ENCODE data around the gene PTGDS.
"Not testable (repeated sequence)": the region's sequence is repeated elsewhere in the genome, so short reads cannot be mapped to it uniquely, and the experiment has no call there.

PTGDS gene

DNA sequence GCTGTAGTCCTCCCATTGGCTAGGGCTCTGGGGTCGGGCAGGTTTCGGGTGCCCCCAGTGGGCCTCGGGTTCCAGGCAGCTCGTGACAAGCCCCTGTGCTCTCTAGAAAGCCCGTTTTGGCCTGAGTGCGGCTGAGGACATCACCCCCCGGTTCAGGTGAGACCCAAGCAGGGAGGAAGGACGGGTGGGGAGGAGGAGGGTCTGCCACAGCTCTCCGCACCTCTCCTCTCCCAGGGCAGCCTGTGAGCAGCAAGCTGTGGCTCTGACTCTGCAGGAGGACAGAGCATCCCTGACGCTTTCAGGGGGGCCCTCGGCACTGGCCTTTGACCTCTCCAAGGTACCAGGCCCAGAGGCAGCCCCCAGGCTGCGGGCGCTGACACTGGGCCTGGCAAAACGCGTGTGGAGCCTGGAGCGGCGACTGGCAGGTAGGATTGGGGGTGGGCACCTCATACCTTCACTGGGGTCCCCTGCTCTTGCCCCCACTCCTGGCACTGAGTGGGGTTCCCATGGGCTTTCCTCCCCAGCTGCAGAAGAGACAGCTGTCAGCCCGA, 15.6 kb downstream of the PTGDS start:
- no peak for DNase-seq

DNA sequence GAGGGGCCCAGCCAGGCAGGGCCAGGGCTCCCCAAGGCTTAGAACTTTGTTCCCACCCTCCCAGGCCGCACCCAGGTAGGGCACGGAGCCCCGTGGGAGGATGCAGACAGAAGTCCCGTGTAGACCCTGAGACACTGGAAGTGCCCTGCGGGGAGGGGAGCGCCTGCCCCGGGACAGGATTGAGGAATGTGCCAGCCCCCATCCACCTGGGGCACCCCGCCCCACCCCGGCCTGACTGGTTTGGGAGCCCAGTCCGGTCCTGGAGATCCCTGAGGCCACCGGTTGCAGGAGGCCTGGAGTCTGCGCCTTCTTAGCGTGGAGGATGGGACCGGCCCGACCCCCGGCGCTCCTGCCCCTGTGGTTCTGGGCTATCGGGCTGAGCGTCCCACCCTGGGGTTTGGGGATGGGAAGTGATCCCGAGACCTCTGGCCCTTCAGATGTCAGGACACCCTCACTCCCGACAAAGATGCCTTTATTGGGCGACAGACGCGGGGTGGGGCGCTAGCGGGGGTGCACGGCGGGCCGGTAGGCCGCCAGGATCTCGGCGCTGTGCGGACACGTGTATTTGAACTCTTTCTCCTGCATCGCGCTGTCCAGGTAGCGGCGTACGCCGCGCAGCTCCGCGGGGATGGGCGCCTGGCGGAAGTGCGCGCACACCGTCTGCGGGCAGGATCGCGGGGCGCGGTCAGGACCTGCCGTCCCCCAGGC, 17.0 kb downstream of the PTGDS start:
- DNase-seq, result no peak

DNA sequence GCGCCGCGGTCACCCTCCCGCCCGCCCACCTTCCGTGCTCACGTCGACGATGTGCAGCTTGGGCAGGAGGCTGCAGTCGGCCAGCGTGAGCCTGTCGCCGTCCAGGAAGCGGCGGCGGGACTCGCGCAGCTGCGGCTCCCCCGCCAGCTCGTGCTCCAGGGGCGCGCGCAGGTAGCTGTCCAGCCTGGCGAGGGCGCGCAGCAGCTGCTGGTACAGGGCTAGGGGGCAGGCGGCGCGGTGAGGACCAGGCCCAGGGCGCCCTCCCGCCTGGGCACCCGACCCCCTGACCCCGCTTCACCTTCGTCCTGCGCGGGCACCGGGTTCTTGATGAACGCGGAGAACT, 17.6 kb downstream of the PTGDS start:
- DNase-seq, result no peak

DNA sequence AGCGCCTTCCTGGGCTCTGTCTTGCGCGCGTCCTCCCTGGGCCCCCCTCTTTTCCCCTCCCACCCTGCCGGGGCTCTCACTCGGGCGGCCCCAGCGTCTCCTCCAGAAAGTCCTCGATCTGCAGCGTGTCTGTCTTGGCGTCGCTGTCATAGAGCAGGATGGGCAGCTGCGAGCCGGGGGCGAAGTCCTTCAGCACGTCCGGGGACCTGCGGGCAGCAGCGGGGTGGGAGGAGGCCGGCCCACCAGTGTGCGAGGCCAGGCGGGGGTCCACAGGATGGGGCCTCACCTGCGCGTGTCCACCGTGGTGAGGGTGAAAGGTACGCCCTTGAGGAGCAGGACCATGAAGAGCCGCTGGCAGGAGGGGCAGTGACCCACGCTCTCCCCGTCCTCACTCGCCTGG, 18.1 kb downstream of the PTGDS start:
- no peak for DNase-seq

DNA sequence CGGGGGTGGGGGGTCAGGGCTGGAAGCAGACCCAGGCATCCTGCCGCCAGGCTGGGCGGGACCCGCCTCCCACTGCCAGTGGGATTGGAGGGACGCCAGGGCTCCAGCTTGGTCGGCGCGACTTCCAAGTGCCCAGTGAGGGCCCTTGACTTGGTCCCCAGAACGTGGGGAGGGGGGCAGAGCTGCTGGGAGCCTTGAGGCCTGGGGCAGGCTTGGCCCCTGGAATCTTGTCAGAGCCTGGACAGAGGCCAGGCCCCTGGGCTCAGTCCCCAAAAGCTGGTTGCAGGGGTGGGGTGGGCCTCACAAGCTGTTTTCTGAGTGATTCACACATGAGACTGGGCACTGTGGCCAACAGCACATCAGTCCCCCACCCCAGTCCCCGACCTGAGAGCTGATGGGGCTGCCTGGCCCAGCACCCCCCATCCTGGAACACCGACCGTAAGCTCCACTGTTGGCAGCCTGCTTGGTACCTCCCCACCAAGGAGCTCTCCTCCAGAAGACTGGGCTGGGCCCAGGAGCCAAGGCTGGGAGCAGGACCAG, 18.5 kb downstream of the PTGDS start:
- no peak for DNase-seq

DNA sequence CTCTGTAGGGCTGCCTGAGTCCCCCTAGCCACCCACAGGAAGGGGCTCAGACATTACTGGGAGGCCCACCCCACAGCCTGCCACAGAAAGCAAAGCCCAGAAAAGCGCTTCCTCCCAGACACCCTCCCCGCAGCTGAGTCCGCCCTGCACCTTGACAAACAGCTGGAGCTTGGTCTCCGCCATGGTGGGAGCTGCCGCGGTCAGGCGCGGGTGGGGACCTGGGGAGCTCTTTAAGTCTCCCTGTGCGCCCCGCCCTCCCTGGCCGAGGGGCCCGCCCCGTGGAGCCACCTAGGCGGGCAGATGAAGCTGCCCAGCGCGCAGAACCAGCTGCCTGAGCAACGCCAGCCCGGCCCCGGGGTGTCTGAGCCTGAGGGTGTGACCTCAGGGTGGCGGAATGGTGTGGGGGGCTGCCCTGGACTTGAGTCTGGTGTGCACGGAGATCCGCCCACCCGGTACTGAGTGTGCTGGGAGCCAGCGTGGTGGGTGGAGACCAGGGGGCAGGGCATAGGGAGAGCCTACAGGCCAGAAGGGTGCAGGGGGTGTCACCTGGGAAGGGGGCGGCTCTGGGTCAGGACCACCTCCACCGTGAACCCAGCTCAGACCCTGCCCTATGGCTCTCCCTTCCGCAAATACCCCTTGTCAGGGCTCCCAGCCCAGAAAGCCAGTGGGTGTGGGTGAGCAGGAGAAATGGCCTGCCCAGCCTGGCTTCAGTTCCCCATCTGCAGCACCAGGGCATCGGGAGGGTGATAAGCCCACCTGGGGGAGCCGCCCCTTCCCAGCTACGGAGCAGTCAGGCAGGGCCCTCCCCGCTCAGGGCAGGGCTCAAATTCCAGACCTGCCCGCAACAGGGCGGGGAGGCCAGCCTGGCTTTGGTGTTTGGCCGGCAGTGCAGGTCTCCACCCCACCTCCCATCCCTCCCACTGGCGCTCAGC, 19.3 kb downstream of the PTGDS start, which contains the start of gene CLIC3:
Gene CLIC3, minus strand, starts transcription at position 208 of the 932 bp plus-strand sequence. Its CDS starts 25 bp downstream, at position 183.
- peak; percentile 87 for DNase-seq

DNA sequence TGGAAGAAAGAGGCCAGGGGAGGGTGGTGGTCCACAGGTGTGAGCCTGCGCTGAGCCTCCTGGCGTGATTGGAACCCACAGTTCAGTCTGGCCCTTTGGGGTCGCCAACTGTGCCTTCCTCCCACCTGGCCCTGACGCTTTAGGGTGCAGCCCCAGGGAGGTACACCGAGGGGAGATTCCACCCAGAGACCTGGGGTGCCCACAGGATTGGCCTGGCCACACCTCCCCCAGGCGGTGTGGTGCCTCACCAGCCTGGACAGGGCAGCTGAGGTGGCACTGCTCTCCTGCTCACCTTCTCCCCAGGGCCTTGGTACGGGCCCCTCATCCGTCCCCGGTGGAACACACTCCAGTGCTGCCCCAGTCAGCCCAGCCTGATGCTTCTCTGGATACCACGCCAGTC, 20.1 kb downstream of the PTGDS start:
- no peak for DNase-seq

DNA sequence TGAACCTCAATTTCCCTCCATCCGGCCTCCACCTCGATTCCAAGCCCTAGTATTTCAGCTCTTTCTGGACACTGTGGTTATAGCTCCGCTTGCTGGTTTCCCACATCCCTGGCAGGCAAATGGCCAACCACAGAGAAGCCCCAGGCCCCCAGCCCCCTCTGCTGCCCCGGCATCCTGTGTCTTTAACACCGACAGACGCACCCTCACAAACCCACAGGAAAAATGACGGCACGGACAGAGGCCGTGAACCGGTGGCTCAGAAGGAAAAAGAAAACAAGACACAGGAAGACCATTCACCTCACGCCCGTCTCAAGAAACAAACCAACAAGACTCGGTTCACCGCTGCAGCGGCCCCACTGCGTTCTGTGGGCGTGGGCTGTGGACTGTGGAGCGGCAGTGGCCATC, 20.5 kb downstream of the PTGDS start:
- no peak for DNase-seq

DNA sequence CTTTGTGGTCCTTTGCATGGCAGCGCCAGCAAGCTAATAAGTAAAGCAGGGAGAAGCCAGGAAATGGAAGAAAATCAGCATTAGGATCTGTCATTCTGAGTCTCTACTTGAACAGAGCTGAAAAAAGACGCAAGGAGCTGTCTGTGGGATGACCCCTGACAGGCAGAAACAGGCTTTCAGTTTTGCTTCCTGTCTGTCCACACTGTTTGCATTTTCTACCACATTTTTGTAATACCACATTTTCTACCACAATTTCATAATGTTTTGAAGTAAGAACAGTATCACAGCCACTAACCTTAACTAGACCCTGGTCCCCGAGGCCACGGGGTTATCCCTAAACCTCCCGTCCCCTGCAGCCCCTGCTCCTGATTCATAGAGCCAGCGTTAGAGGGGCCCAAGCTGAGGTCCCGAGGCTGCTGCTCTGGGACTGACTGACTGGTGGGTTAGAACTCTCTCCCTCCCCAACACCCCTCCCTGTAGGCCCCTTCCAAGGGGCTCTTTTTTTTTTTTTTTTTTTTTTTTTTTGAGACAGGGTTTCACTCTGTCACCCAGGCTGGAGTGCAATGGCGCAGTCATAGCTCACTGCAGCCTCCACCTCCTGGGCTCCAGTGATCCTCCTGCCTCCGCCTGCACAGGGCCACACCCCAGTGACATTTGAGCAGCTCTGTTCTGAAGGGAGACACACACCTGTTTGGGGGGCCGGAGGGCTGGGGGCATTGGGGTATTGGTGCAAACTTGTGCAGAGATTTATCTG, 23.1 kb downstream of the PTGDS start:
- DNase-seq, result no peak

DNA sequence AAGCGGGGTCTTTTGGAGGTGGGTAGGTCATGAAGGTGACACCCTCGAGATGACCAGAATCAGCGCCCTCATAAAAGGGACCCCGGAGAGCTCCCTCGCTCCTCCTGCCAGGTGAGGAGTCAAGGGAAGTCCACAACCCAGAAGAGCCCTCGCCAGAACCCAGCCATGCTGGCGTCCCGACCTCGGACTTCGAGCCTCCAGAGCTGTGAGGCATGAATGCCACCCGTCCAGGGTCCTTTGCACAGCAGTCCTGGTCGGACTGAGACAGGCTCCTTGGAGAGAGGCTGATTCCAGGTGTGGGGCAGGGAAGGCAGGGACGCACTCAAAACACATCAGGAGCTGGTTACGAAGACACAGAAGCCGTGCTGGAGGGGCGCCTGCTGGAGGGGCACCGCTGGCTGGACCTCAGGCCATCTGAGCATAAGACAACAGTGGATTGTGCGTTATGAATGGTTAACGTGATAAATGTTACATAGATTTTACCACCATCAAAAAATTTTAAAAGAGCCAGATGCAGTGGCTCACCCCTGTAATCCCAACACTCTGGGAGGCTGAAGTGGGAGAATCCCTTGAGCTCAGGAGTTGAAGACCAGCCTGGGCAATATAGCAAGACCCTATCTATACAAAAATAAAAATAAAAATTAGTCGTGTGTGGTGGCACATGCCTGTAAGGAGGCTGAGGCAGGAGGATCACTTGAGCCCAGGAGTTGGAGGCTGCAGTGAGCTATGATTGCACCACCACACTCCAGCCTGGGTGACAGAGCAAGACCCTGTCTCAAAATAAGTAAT, 24.7 kb downstream of the PTGDS start:
- DNase-seq, result no peak

DNA sequence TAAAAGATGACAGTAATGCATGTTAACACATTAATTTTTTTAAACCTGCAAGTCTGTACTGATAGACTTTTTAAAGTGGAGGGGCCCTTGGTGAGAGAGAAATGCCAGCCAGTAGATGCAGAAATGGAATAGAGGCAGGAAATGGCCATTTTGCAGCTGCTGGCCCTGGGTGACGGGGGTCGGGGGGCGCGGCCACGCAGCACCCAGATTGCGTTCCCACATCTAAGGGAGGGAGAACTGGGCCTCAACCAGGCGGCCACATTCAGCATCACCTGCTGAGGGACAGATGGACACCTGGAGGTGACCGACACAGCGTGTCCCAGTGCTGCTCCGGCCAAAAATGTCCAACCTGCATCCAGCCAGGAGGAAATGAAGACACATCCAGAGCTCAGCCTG, 25.3 kb downstream of the PTGDS start:
- no peak for DNase-seq

DNA sequence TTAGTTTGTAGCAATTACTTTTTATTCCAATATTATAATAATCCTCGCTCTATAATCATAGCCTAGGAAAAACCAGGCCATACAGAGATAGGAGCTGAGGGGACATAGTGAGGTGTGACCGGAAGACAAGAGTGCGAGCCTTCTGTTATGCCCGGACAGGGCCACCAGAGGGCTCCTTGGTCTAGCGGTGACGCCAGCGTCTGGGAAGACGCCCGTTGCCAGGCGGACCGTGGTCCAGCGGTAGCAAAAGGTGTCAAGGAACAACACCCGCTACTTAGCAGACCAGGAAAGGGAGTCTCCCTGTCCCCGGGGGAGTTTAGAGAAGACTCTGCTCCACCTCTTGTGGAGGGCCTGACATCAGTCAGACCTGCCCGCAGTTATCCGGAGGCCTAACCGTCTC, 27.0 kb downstream of the PTGDS start:
- DNase-seq, result not testable (repeated sequence)

DNA sequence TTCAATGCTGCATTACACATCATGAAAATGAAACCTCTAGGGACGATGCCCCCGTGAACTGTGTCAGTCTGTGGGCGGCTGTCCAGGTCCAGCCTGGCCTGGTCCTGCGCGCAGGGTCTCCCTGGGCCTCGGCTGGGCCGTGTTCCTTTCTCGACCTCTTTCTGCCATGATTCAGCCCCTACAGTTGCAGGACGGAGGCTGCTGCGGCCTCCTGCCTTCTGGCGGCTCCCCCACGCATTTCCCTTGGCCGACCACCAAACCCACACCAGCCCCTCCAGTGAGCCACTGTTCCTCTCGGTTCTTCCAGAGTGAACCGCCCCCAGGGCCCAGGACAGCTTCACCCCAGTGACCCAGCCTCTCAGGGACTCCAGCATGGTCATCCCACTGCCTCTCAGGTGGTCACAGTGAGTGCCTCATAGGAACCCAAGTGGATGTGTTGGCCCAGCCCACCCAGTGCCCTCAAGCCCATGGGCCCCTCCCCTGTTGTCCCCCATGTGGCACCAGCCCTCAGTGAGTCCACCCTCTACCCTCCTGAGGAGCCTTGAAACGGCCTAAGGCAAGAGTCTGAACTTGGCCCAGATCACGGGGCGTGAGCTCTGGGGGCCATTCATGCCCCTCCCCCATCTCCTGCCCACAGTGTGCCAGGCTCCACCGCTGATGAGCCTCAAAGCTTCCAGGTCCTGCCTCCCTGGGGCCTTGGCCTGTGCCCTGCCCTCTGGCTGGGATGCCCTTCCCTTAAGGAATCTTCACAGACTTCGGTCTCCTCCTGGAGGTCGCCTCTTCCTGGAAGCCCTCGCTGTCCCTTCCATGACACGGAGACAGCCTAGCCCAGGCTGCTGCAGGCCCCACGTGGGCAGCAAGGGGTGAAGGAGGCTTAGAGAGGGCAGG, 29.1 kb downstream of the PTGDS start:
- DNase-seq, result no peak

DNA sequence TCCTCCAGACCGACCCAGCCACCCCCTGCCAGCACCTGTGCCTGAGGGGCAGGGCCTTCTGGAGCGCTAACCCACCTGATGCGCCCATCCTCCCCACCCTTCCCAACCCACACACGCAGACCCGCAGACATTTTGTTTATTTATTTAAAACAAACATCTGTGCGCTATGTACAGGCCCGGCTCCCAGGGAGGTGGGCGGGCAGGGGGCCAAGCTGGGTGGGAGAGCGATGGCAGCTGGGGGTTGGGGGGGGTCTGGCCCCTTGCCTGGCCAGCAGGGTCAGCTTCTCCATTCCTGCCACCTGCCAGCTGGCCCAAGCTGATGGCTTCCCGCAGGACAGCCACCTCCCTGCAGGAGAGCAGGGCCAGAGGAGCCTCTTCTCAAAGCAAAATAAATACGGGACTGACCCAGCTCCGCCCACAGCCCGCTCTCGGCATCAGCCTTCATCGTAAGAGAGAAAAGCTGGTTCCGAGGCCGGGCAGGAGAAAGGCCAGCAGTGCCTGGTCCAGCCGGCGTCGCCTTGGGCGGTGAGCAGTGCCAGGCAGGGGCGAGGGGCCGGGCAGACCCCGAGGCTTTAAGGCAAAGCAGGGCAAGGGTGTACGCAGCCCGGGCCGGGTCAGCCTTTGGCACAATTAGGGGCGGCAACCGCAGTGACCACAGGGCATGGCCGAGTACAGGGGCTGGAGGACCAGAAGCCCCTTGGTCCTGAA, 30.0 kb downstream of the PTGDS start:
- no peak for DNase-seq

DNA sequence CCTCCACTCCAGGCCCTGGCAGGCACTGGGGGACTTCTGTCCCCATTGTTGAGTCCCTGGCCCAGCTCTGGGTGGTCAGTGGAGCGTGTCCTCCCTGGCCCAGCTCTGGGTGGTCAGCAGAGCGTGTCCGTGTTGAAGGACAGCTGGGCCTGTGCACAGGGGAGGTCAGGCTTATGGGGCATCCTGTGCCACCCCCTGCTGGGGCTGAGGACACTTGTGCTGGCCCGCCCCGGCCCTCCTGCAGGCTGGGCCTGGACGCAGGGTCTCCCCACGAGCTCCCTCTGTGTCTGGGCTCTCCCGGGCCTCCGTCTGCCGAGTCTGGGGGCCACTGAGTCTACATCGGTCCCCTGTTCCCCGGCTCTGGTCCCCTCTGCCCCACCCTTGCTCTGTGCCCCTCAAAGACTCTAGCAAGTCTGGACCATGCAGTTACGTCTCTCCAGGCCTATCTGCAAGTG, 30.5 kb downstream of the PTGDS start:
- DNase-seq, result no peak

DNA sequence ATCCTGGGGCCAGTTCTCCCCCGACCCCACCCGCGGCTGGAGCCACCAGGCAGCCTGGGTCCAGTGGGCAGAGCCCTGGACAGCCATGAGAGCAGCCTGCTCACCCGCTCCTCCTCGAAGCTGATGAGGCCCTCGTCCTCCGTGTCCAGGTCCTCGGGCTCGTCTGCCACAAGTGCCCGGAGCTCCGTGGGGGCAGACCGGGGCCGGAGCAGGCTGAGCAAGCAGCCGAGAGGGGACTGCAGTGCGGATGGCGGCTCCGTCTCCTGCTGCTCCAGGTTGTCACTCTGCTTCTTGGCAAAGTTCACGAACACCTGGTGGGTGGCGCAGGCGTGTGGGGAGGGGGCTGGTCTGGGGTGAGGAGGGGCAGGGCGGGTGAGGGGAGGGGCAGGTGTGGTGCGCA, 31.0 kb downstream of the PTGDS start:
- no peak for DNase-seq

DNA sequence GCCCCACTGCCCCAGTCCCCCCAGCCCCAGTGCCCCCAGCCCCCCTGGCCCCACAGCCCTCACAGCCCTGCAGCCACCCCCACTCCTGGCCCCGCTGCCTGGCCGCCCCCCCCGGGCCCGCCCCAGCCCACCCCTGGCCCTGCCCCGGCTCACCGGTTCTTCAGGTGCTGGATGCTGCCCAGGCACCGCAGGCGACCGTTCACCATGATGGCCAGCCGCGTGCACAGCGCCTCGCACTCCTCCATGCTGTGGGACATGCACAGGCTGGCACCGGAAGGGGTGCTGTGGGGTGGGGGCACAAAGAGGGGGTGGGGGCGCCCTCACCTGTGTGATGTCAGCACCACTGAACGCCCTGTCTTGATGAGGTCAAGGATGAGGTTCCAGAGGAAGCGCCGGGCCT, 31.9 kb downstream of the PTGDS start:
- no peak for DNase-seq

DNA sequence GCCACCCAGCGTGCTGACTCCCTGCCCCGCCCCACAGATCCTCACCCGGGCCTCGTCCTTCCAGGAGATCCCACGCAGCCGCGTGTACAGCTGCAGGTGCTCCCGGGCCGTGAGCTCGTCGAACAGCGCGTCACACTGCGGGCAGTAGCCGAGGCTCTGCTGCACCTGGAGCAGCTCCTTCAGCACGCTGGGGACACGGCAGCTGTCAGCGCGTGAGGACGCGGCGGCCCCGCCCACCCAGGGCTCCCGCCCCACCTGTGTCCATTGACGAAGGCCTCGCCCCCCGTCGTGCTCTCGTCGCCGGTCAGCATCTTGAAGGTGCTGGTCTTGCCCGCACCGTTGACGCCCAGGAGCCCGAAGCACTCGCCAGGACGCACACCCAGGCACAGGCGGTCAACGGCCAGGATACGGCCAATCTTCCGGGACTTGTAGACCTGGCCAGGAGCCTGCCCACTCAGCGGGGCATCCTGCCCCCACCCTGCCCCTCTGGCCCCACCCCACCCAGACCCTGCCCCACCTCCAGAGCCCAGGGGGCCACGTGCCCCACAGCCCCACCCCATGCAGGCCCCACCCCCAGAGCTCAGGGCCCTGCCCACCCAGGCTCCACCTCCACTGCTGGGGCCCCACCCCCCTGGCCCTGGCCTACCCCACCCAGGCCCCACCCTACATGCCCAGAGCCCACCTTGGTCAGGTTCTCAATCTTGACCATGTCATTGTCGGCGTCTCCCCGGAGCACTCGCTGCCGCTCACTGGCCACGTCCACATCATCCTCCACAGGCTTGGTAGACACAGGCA, 32.8 kb downstream of the PTGDS start:
- no peak for DNase-seq

DNA sequence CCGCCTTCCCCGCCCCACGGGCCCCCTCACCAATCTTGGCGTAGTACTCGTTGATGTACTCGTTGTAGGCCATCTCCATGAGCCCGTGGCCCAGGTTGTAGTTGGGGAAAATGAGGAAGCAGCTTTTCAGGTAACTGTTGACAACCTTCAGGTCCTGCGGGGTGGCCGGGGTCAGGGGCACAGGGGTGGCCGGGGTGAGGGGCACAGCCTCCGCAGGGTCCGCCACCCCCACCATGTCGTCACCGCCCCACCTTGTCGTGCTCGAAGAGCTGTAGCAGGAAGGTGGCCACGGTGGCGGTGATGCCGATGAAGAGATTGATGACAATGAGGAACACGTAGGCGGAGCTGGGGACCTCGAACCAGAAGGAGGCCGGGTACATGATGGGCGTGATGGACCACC, 33.9 kb downstream of the PTGDS start:
- DNase-seq, result no peak
